Endometrial microvascular endothelial cells (primary cell): ENCODE data around the gene SOSTDC1. TPM values are rescaled to one million over a fixed set of nuclear protein-coding genes. Genes with fewer than 3 reads are reported as not detected.
"Not testable (repeated sequence)": the region's sequence is repeated elsewhere in the genome, so short reads cannot be mapped to it uniquely, and the experiment has no call there.

Source experiments
- in situ Hi-C: cut with HindIII; loops from 2 replicates; pipeline ENCODE4 v1.10.0; 2017; ENCODE audit warnings: low sequenced_read_pairs, low pct_unique_long_range_greater_than_20kb; ENCODE audit errors: inconsistent ontology term
- total RNA-seq: library from RNA; depleted of rRNA; stranded (reverse); fragments of >200 nt; gene quantifications from one replicate; pipeline ENCODE4 v1.2.3, GENCODE V29; 2015; ENCODE audit errors: inconsistent ontology term

Gene SOSTDC1
- not detected for total RNA-seq

DNA sequence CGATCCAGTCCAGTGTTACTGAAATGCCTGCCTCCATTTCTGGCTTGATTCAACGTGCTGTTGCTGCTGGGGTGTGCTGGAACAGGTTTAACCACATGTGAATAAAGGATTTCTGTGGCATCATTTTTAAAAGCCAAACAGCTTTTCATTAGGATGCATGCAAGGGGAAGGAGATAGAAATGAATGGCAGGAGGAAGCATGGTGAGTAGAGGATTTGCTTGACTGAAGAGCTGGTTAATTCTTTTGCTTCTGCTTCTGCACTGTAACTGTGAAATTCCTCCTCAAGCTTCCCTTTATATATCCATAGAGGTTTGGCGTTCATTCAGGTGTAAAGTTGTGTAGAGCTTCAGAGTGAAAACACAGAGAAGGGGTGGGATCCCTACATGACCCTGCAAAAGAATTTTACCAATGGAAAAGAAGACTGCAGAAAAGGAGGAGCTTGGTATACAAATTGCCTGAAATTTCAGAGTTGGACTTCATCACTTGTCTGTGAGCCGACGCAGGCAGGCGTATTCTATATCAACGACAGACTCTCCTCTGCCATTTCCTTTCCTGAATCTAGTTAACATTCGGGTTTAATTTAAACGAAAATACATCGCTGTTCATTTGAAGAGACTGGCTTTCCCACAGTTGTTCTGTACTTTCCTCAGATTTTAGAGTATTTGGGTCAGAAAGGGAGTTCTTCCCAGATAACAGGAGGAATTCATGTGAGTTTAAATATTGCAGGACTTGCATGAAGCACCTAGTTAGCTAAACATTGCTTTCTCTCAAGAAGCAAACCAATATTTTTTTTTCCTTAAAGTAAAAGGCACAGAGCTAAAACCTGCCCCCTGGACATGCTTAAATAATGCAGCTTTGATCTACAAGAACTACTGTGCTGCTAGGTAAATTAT lies at the start of gene SOSTDC1:
Gene SOSTDC1, minus strand, starts transcription at position 270 of the 893 bp plus-strand sequence. Its CDS starts 70 bp downstream, at position 200.
- in situ Hi-C loops = no loop called here

GRCh38 chr7:16514729-16515128 lies 49.2 kb upstream of the SOSTDC1 start:
- in situ Hi-C loops = no loop called here

- in situ Hi-C loops = no loop called here
Measured at GRCh38 chr7:16514271-16514670, 48.7 kb upstream of the SOSTDC1 start.

DNA sequence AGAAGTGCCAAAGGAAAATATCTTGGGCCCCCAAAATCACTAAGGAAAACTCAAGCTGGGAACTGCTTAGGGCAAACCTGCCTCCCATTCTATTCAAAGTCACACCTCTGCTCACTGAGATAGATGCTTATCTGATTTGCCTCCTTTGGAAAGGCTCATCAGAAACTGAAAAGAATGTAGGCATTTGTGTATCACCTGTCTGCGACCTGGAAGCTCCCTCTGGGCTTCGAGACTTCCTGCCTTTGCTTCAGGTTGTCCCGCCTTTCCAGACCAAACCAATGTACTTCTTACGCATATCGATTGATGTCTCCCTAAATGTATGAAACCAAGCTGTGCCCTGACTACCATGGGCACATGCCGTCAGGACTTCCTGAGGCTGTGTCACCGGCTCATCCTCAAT lies 46.6 kb upstream of the SOSTDC1 start:
- in situ Hi-C loops = no loop called here

GRCh38 chr7:16511314-16511713 lies 45.8 kb upstream of the SOSTDC1 start:
- in situ Hi-C loops = no loop called here

DNA sequence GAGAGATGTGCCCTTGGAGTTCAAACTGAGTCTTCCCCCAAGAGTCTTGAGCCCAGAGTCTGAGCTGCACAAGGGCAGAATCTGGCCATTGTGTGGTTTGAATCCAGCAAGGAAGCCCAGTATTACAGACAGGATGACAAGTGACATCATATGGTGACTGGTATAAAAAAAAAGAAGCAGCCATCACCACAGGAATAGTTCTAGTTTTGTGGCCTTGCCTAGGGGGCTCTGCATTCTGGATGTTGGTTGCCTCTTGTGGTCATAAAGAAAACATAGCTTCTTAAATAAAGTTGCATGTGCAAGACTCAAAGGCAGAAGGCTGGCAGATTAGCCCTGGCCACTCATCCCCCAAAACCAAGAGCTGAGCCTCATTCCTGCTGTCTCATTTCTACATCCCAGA lies 44.3 kb upstream of the SOSTDC1 start:
- in situ Hi-C loops = no loop called here

DNA sequence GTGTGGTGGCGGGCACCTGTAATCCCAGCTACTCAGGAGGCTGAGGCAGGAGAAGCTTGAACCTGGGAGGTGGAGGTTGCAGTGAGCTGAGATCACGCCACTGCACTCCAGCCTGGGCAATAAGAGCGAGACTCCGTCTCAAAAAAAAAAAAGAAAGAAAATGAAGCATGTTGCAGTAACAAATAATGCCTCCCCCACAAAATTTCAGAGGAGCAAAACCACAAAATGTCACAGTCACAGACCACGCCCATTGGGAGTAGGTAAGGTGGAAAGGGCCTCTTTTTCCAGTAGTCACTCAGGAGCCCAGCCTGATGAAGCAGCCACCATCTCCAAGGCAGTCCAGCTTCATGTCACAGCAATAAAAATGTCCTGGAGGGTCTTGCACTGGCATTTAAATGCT lies 40.9 kb upstream of the SOSTDC1 start:
- in situ Hi-C loops = not testable (repeated sequence)

GRCh38 chr7:16504019-16504418 lies 38.5 kb upstream of the SOSTDC1 start:
- in situ Hi-C loops = no loop called here

- in situ Hi-C loops = no loop called here
Measured at GRCh38 chr7:16502303-16502702, 36.8 kb upstream of the SOSTDC1 start.

GRCh38 chr7:16498122-16498521 lies 32.6 kb upstream of the SOSTDC1 start:
- in situ Hi-C loops = no loop called here

DNA sequence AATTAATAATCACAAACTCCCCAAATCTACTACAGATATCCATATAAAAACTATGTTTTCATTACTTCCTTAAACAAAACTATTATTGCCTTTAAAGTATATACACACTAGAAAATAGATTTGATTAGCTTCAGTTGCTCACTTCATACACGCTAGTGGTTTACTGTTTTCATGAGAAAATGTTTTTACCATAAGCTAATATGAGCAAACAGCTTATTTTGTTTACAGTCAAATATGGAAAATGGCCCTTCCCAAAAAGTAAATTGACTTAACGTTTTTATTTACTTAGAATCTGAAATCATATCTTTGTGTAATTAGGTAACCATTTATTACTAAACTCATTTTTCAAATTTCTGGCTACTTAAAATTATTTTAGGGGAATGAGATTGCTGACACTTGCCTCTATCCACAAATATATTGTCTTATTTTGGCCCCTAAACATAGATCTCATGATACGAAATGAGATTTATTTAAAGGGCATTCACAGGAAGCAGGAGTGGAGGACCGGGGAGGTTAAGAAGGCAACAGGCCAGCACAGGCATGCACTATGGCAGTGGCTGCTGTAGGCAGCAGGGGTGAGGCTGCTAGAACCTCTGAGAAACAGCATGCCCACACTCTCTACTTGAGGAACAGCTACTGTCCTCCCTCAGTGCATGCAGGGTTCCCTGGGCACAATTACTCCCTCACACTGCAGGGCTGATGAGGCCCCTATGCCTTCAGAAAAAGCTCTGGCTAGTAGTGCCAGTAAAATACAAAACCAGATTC lies 29.6 kb upstream of the SOSTDC1 start:
- in situ Hi-C loops = no loop called here

DNA sequence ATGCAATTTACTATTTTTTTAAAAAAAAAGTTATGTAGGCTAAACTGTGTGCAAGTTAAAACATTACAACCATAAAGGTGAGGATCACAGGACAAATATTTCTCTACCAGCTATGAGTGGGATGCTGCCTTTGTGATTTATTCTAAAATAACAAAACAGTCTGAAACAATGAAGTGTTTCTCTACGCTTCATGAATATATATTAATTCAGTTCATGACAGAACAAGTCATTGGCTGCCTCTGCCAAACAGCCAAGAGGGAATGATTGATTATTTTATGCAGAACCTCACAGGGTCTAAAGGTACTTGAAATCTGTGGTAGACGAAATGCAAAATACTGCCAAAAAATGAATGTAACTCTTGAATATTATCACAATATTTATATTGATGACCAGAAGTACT lies 29.0 kb upstream of the SOSTDC1 start:
- in situ Hi-C loops = no loop called here

DNA sequence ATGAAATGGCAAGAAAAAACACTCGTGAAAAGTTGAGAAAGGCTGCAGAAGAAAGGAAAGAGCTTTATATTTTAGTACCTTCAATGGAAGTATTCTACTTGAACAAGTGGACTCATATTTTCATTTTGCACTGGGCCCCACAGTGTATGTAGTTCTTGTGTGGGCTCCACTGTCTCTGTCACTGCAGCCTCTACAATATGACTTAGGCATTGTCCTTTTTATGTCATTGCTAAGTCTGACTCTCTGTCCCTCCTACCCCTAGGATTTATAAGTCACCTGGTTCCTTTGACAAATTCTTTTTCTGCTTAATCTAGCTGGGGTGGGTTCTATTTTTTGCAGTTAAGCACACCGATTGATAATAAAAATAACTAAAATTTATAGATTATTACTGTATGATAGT lies 27.7 kb upstream of the SOSTDC1 start:
- in situ Hi-C loops = no loop called here

- in situ Hi-C loops = no loop called here
Measured at GRCh38 chr7:16492513-16493062, 27.1 kb upstream of the SOSTDC1 start.

- in situ Hi-C loops = no loop called here
Measured at GRCh38 chr7:16491148-16491547, 25.6 kb upstream of the SOSTDC1 start.

- in situ Hi-C loops = no loop called here
Measured at GRCh38 chr7:16484453-16485158, 19.1 kb upstream of the SOSTDC1 start.

DNA sequence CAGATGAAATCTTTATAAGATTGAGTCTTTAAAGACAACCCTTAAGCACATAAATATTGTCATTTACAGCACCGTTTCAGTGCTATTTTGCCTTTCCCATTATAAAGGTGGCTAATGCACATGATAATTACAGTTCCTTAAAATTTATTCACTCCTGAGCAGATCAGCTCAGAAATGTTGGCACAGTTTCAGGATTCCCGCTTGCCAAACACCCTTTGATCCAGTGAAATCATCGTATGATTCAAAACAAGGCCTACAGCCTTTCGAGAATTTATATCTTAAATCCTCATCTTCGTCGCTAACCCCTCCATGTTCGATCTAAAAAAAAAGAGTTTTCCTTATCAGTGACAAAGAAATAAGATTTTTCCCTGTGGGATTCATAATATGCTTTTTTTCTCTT lies 14.1 kb upstream of the SOSTDC1 start:
- in situ Hi-C loops = no loop called here

DNA sequence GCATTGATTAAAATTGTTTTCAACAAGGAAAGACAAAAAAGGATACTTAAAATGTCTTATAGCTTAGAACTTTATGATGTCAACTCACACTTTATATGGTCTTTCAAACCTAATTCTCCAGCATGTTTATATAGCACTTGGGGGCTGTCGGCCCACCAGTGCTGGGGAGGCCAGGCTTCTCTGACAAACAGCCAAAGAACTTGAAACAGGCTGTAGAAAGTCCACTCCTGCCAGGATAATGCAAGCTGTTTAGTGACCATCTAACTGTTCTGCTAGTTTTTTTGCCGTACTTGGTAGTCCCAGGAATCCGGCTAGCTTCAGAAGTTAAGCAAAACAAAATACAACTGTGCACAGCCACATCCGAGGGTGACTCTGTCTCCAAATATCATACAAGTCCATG lies 13.6 kb upstream of the SOSTDC1 start:
- in situ Hi-C loops = no loop called here

GRCh38 chr7:16471933-16472332 lies 6.4 kb upstream of the SOSTDC1 start:
- in situ Hi-C loops = no loop called here
